BJ (cell line): ENCODE measurements around the gene CCL14. TPM values are rescaled to one million over a fixed set of nuclear protein-coding genes. Genes with fewer than 3 reads are reported as not detected.

Experiments used
- CTCF ChIA-PET: fragments of 350-600 bp; formaldehyde crosslinking; extraction: SDS; loops from one replicate; lab custom pipeline; 2021; ENCODE audit warnings: antibody characterized with exemption, inconsistent platforms; lab: Yijun Ruan, JAX
- POLR2A ChIA-PET: fragments of 300-600 bp; sonication (Branson Sonifier 250); formaldehyde crosslinking; extraction: SDS; loops from one replicate; lab custom pipeline; 2021; ENCODE audit warnings: antibody characterized with exemption; lab: Charles Lee
- DNase-seq: peaks from one replicate; pipeline ENCODE4 v3.0.0-alpha.2; 2011; ENCODE audit warnings: low read depth
- H3K27me3 ChIP-seq: 2 replicates; pipeline ENCODE4 v1.6.0; 2011; ENCODE audit warnings: low read length; ENCODE audit not compliant: control insufficient read depth, insufficient read depth
- H3K36me3 ChIP-seq: 2 replicates; pipeline ENCODE4 v1.5.1; 2011; ENCODE audit warnings: low read length; ENCODE audit not compliant: control insufficient read depth, insufficient read depth
- H3K4me3 ChIP-seq: 2 replicates; pipeline ENCODE4 v1.5.1; 2011; ENCODE audit warnings: low read depth, mild to moderate bottlenecking, control low read depth, low read length
- polyA plus RNA-seq: library from polyadenylated mRNA; depleted of rRNA; stranded (reverse); fragments of >200 nt; gene quantifications from 2 replicates; pipeline ENCODE4 v1.2.3, GENCODE V29; 2011
- TF ChIP-seq, protein P1 (sequence below): IDR thresholded peaks from 2 replicates; pipeline ENCODE4 v1.5.1; 2011; ENCODE audit warnings: low read depth, mild to moderate bottlenecking, control low read depth, inconsistent platforms, low read length, moderate library complexity; ENCODE audit not compliant: insufficient read depth

The CCL14 gene
- polyA plus RNA-seq, 1 experiment: not detected

GRCh38 chr17:35963663-35964062 lies 22.9 kb downstream of the CCL14 start:
- no peak overlapping the region for H3K4me3 ChIP-seq
- no peaks in the 10 kb centered on the region for H3K36me3 ChIP-seq
- ChIA-PET POLR2A (no interaction called here), CTCF (interaction anchor here (1.0 kb wide), 1 partner anchor 15 kb away, joined by 3 read pairs; no protein-coding TSS in a partner anchor)
- H3K27me3 ChIP-seq: no peaks in the 10 kb centered on the region; the same call in 1 of the 2 replicates
- TF ChIP-seq, protein P1, sequence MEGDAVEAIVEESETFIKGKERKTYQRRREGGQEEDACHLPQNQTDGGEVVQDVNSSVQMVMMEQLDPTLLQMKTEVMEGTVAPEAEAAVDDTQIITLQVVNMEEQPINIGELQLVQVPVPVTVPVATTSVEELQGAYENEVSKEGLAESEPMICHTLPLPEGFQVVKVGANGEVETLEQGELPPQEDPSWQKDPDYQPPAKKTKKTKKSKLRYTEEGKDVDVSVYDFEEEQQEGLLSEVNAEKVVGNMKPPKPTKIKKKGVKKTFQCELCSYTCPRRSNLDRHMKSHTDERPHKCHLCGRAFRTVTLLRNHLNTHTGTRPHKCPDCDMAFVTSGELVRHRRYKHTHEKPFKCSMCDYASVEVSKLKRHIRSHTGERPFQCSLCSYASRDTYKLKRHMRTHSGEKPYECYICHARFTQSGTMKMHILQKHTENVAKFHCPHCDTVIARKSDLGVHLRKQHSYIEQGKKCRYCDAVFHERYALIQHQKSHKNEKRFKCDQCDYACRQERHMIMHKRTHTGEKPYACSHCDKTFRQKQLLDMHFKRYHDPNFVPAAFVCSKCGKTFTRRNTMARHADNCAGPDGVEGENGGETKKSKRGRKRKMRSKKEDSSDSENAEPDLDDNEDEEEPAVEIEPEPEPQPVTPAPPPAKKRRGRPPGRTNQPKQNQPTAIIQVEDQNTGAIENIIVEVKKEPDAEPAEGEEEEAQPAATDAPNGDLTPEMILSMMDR: no peak
- no peak for DNase-seq

- CTCF ChIA-PET: interaction anchor here (0.8 kb wide), 1 partner anchor 195 kb away, joined by 3 read pairs; no protein-coding TSS in a partner anchor
- H3K36me3 ChIP-seq: no peaks in the 10 kb centered on the region
- POLR2A ChIA-PET: no interaction called here
- no peak overlapping the region for H3K4me3 ChIP-seq
- TF ChIP-seq, protein P1: no peak
- DNase-seq: no peak
- H3K27me3 ChIP-seq: no peaks in the 10 kb centered on the region; the same call in 1 of the 2 replicates
These were observed 32.8 kb downstream of the CCL14 start for GRCh38 chr17:35953720-35954119.

- ChIA-PET POLR2A (no interaction called here), CTCF (interaction anchor here (0.9 to 2.1 kb wide), 3 partner anchors 9 to 14 kb away, joined by 3 to 14 read pairs (median 4); no protein-coding TSS in a partner anchor)
- DNase-seq: no peak
- TF ChIP-seq, protein P1: no peak
- Histone ChIP-seq H3K36me3 (no peaks in the 10 kb centered on the region), H3K4me3 (no peak overlapping the region), H3K27me3 (no peaks in the 10 kb centered on the region)
These were observed 37.1 kb downstream of the CCL14 start for GRCh38 chr17:35949401-35949800.

GRCh38 chr17:35948092-35948491 lies 38.4 kb downstream of the CCL14 start:
- no peaks in the 10 kb centered on the region for H3K36me3 ChIP-seq
- POLR2A ChIA-PET: no interaction called here
- no peaks in the 10 kb centered on the region for H3K27me3 ChIP-seq
- CTCF ChIA-PET: interaction anchor here (0.8 to 2.1 kb wide), 7 partner anchors 10 to 200 kb away, joined by 3 to 14 read pairs (median 4); no protein-coding TSS in a partner anchor
- TF ChIP-seq, protein P1: no peak
- no peak for DNase-seq
- H3K4me3 ChIP-seq: no peak overlapping the region

DNA sequence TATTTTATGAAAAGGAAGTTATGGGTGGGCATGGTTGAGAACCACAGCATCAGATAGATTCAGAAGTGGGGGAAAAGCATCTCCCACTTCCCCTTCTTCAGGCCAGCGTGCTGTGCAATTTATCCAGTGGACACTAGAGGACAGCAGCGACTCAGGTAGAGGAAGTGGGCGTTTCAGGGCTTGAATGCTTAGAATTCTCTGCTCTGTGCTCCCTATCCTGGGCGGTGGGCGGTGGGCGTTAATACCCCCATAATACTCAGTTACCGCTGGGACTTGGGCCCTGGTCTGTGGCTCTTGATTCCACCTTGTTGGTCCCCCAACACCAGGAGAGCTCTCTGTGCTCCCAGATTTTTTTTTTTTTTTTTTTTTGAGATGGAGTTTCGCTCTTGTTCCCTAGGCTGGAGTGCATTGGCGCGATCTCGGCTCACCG lies 39.4 kb downstream of the CCL14 start:
- Histone ChIP-seq H3K36me3 (no peaks in the 10 kb centered on the region), H3K4me3 (no peak overlapping the region), H3K27me3 (no peaks in the 10 kb centered on the region)
- DNase-seq: no peak
- ChIA-PET CTCF (interaction anchor here (0.6 to 2.1 kb wide), 6 partner anchors 9 to 200 kb away, joined by 3 to 14 read pairs (median 4); no protein-coding TSS in a partner anchor), POLR2A (no interaction called here)
- TF ChIP-seq, protein P1: peak; percentile 87
